ENCODE measurements around the gene POP4. TPM values are rescaled to one million over a fixed set of nuclear protein-coding genes. Genes with fewer than 3 reads are reported as not detected.
A peak's percentile ranks its signal among the peaks of the same experiment; 100 is the strongest.

Gene POP4
- total and polyA plus RNA-seq, 2 of the 13 experiments (the other 11 are each of a cell fraction or from before 2014, with no cell fraction given) = 32.2 to 84.0 TPM

DNA sequence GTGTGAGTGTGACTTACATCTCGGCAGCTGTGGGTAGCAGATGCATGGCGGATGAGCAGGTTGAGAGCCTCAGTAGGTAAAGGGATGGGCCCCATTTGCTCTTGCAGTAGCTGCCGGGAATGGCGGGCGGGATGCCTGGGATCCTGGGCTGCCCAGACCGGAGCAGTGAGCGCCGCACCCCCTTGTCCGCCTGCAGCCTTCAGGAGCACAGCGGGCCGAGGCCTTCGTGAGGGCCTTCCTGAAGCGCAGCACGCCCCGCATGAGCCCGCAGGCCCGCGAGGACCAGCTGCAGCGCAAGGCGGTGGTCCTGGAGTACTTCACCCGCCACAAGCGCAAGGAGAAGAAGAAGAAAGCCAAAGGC, 4.1 kb downstream of the POP4 start:
- WGBS (ENCODE audit: low lambda C conversion rate) = 94% methylated on average over 12 of the region's 22 CpGs
- FAIRE-seq = no peak
- POLR2A ChIA-PET = interaction anchor here (1.2 to 1.5 kb wide), 2 partner anchors 57 to 106 kb away, joined by 4 to 7 read pairs; no protein-coding TSS in a partner anchor

GRCh38 chr19:29610574-29611271, 4.6 kb downstream of the POP4 start:
- Histone ChIP-seq H3K4me1 (ENCODE audit: insufficient read depth, low read length) (peaks cover 8% of the 10 kb centered on the region), H3K36me3 (replicated peaks in 1 of 2; ENCODE audit: control insufficient read depth in 1 of 2, insufficient read depth in 2 of 2, low read length in 2 of 2) (peaks cover 16 to 44% of the 10 kb centered on the region in 2 experiments)
- BruUV-seq (replicated peaks) = no TSS peak
- TF ChIP-seq THAP11 (CRISPR knock-in tag; IDR thresholded peaks at IDR 0.05) = 0 out of 2 replicates have a peak, but pooled peaks have one; percentile 16
- peak; percentile 92 for TF ChIP-seq STAG1 (CRISPR knock-in tag; IDR thresholded peaks at IDR 0.05)
- TF ChIP-seq ZNF34 (CRISPR knock-in tag; IDR thresholded peaks at IDR 0.05; ENCODE audit: borderline replicate concordance) = no peak
- TF ChIP-seq HMGXB4 (CRISPR knock-in tag; IDR thresholded peaks at IDR 0.05; ENCODE audit: borderline replicate concordance in 1 of 2, low read depth in 1 of 2) = 0 out of 4 replicates have a peak, but pooled peaks of 1 of the 2 experiments have one; percentile 42
- TF ChIP-seq IKZF1 (IDR thresholded peaks at IDR 0.05) = no peak
- peak; percentile 44; the same call in 1 of the 2 replicates for TF ChIP-seq KDM2A (CRISPR knock-in tag; IDR thresholded peaks at IDR 0.05; ENCODE audit: borderline replicate concordance, low read depth)
- no peak for TF ChIP-seq KLF9 (CRISPR knock-in tag; IDR thresholded peaks at IDR 0.05; ENCODE audit: low read depth)
- no peak for TF ChIP-seq KMT2B (CRISPR knock-in tag; IDR thresholded peaks at IDR 0.05)
- 0 out of 4 replicates have a peak, but pooled peaks of 1 of the 2 experiments have one; percentile 12 for TF ChIP-seq MAFK (conservative IDR thresholded peaks at IDR 0.05 in 1 of 2, IDR thresholded peaks at IDR 0.05 in 1 of 2; ENCODE audit: low read length in 2 of 2)

More for the DNA sequence above, 4.1 kb downstream of the POP4 start:
- no peak for DNase-seq (ENCODE audit: low spot score)
- no peak overlapping the region for H2AFZ ChIP-seq (ENCODE audit: low read length)
- no peaks in the 10 kb centered on the region for H3K9me3 ChIP-seq (ENCODE audit: low read length)
- H3K79me2 ChIP-seq (ENCODE audit: insufficient read depth, low read length) = peaks cover 8% of the 10 kb centered on the region
- peak; percentile 18 for TF ChIP-seq AGO2 (optimal IDR thresholded peaks at IDR 0.05; ENCODE audit: low read depth, low read length)
- no peak for TF ChIP-seq ZNF235 (CRISPR knock-in tag; IDR thresholded peaks at IDR 0.05; ENCODE audit: borderline replicate concordance)
- TF ChIP-seq ZNF501 (CRISPR knock-in tag; IDR thresholded peaks at IDR 0.05) = no peak
- 0 out of 2 replicates have a peak, but pooled peaks have one; percentile 9 for TF ChIP-seq KDM2A (CRISPR knock-in tag; IDR thresholded peaks at IDR 0.05; ENCODE audit: borderline replicate concordance, low read depth)
- 0 out of 2 replicates have a peak, but pooled peaks have one; percentile 27 for TF ChIP-seq RBFOX2 (IDR thresholded peaks at IDR 0.05; ENCODE audit: low read depth, low read length)
- no peak for TF ChIP-seq POLR2A (IDR thresholded peaks at IDR 0.05; ENCODE audit: insufficient read depth in 1 of 2, low read depth in 2 of 2, low read length in 2 of 2)
- no peak for TF ChIP-seq CC2D1A (CRISPR knock-in tag; IDR thresholded peaks at IDR 0.05)
- TF ChIP-seq BORCS8-MEF2B (CRISPR knock-in tag; IDR thresholded peaks at IDR 0.05) = no peak
- no peak overlapping the region for H3K4me2 ChIP-seq (ENCODE audit: low read depth, low read length)
- H3K27me3 ChIP-seq (ENCODE audit: control insufficient read depth in 1 of 2, insufficient read depth in 2 of 2, low read length in 2 of 2) = no peaks in the 10 kb centered on the region; a peak in 1 of 5 replicates
- H4K20me1 ChIP-seq (ENCODE audit: insufficient read depth, low read length) = no peaks in the 10 kb centered on the region
- H3K27ac ChIP-seq (ENCODE audit: extremely low read length, insufficient read depth, low read length) = no peak overlapping the region
- H3K4me1 ChIP-seq (ENCODE audit: insufficient read depth, low read length) = peaks cover 8% of the 10 kb centered on the region
- no TSS peak for BruUV-seq (replicated peaks)
- H3K9ac ChIP-seq (ENCODE audit: insufficient read depth, low read depth, low read length) = no peak overlapping the region
- H3K36me3 ChIP-seq (replicated peaks in 1 of 2; ENCODE audit: control insufficient read depth in 1 of 2, insufficient read depth in 2 of 2, low read length in 2 of 2) = peaks cover 16 to 38% of the 10 kb centered on the region in 2 experiments
- no peak overlapping the region for H3K4me3 ChIP-seq (replicated peaks in 1 of 3; ENCODE audit: insufficient read depth in 1 of 3, low read depth in 2 of 3, low read length in 3 of 3)
- CTCF ChIA-PET (ENCODE audit: low intra/inter-chr PET ratio, low total read pairs) = interaction anchor here (0.7 to 3.6 kb wide), 3 partner anchors 81 to 106 kb away, joined by 3 to 45 read pairs (median 4); no protein-coding TSS in a partner anchor
- intact Hi-C loops (cut with micrococcal nuclease; ENCODE audit: unreplicated experiment) = loop anchor here (1.0 to 2.0 kb wide), 2 partner anchors 55 to 106 kb away; partner anchors contain the start of gene PLEKHF1
- no peak for ATAC-seq
- in situ Hi-C loops (cut with HindIII; ENCODE audit: extremely low pct_ligation_motif_present, low pct_unique_long_range_greater_than_20kb) = loop anchor here (5.0 kb wide), 1 partner anchor 82 kb away; no protein-coding TSS in a partner anchor

More at GRCh38 chr19:29610574-29611271, 4.6 kb downstream of the POP4 start:
- peak; percentile 88 for ATAC-seq
- Histone ChIP-seq H3K27ac (ENCODE audit: extremely low read length, insufficient read depth, low read length) (no peak overlapping the region), H3K9ac (ENCODE audit: insufficient read depth, low read depth, low read length) (no peak overlapping the region), H3K4me2 (ENCODE audit: low read depth, low read length) (no peak overlapping the region), H3K9me3 (ENCODE audit: low read length) (no peaks in the 10 kb centered on the region), H2AFZ (ENCODE audit: low read length) (no peak overlapping the region), H4K20me1 (ENCODE audit: insufficient read depth, low read length) (no peaks in the 10 kb centered on the region), H3K27me3 (ENCODE audit: control insufficient read depth in 1 of 2, insufficient read depth in 2 of 2, low read length in 2 of 2) (no peaks in the 10 kb centered on the region; a peak in 1 of 5 replicates), H3K79me2 (ENCODE audit: insufficient read depth, low read length) (peaks cover 8% of the 10 kb centered on the region), H3K4me3 (replicated peaks in 1 of 3; ENCODE audit: insufficient read depth in 1 of 3, low read depth in 2 of 3, low read length in 3 of 3) (no peak overlapping the region)
- ChIA-PET POLR2A (interaction anchor here (1.2 to 1.5 kb wide), 2 partner anchors 56 to 106 kb away, joined by 4 to 7 read pairs; no protein-coding TSS in a partner anchor), CTCF (ENCODE audit: low intra/inter-chr PET ratio, low total read pairs) (interaction anchor here (0.7 to 3.6 kb wide), 3 partner anchors 80 to 105 kb away, joined by 3 to 45 read pairs (median 4); no protein-coding TSS in a partner anchor)
- peak; percentile 64 for DNase-seq (ENCODE audit: low spot score)
- in situ Hi-C loops (cut with HindIII; ENCODE audit: extremely low pct_ligation_motif_present, low pct_unique_long_range_greater_than_20kb) (loop anchor here (5.0 kb wide), 1 partner anchor 82 kb away; no protein-coding TSS in a partner anchor), intact Hi-C loops (cut with micrococcal nuclease; ENCODE audit: unreplicated experiment) (loop anchor here (1.0 to 2.0 kb wide), 2 partner anchors 54 to 106 kb away; partner anchors contain the start of gene PLEKHF1)
- 51% methylated on average over 14 of the region's 19 CpGs for WGBS (ENCODE audit: low lambda C conversion rate)
- FAIRE-seq = peak; percentile 30
